ENCODE results near the gene TEDC1. TPM values are rescaled to one million over a fixed set of nuclear protein-coding genes. Genes with fewer than 3 reads are reported as not detected.

Gene TEDC1
- total RNA-seq, 4 donors from 2014 or later, result 0.97 to 4.2 (median 2.2) TPM

GRCh38 chr14:105500726-105501101 is 9.7 kb downstream of the TEDC1 start:
- Histone ChIP-seq H3K36me3 (no peaks in the 10 kb centered on the region), H3K27me3 (no peaks in the 10 kb centered on the region), H3K4me3 (no peak overlapping the region), H3K27ac (no peak overlapping the region), H3K4me1 (peaks cover 0 to 9% of the 10 kb centered on the region in 2 donors), H3K9me3 (no peaks in the 10 kb centered on the region)
- no peak for ATAC-seq
- no peak for DNase-seq
- intact Hi-C loops (cut with DNase I; ENCODE audit: low total_unique reads) (no loop called here), in situ Hi-C loops (cut with MboI; ENCODE audit: low sequenced_read_pairs in 4 of 4) (no loop called here)
- TF ChIP-seq CTCF (IDR thresholded peaks at IDR 0.05 in 4 of 5, conservative IDR thresholded peaks at IDR 0.05 in 1 of 5) (no peak), POLR2A (IDR thresholded peaks at IDR 0.05) (no peak)

GRCh38 chr14:105501504-105502291 is 10.7 kb downstream of the TEDC1 start:
- Histone ChIP-seq H3K27me3 (no peaks in the 10 kb centered on the region), H3K36me3 (no peaks in the 10 kb centered on the region), H3K9me3 (no peaks in the 10 kb centered on the region), H3K4me3 (no peak overlapping the region), H3K4me1 (no peaks in the 10 kb centered on the region), H3K27ac (no peak overlapping the region)
- DNase-seq, result no peak
- peak in 1 of 2 donors; percentile 21 for ATAC-seq
- TF ChIP-seq POLR2A (IDR thresholded peaks at IDR 0.05) (no peak), CTCF (IDR thresholded peaks at IDR 0.05 in 4 of 5, conservative IDR thresholded peaks at IDR 0.05 in 1 of 5) (no peak)
- intact Hi-C loops (cut with DNase I; ENCODE audit: low total_unique reads) (no loop called here), in situ Hi-C loops (cut with MboI; ENCODE audit: low sequenced_read_pairs in 4 of 4) (no loop called here)

GRCh38 chr14:105502446-105503295 is 11.6 kb downstream of the TEDC1 start:
- no peak overlapping the region for H3K27ac ChIP-seq
- in situ Hi-C loops (cut with MboI; ENCODE audit: low sequenced_read_pairs in 4 of 4) (no loop called here), intact Hi-C loops (cut with DNase I; ENCODE audit: low total_unique reads) (no loop called here)
- no peak for ATAC-seq
- no peaks in the 10 kb centered on the region for H3K4me1 ChIP-seq
- no peak for DNase-seq
- no peaks in the 10 kb centered on the region for H3K27me3 ChIP-seq
- no peak overlapping the region for H3K4me3 ChIP-seq
- no peaks in the 10 kb centered on the region for H3K36me3 ChIP-seq
- H3K9me3 ChIP-seq, result no peaks in the 10 kb centered on the region
- TF ChIP-seq CTCF (IDR thresholded peaks at IDR 0.05 in 4 of 5, conservative IDR thresholded peaks at IDR 0.05 in 1 of 5) (no peak), POLR2A (IDR thresholded peaks at IDR 0.05) (no peak)

GRCh38 chr14:105503296-105503640 is 12.2 kb downstream of the TEDC1 start:
- in situ Hi-C loops (cut with MboI; ENCODE audit: low sequenced_read_pairs in 4 of 4) (no loop called here), intact Hi-C loops (cut with DNase I; ENCODE audit: low total_unique reads) (no loop called here)
- H3K9me3 ChIP-seq, result no peaks in the 10 kb centered on the region
- TF ChIP-seq POLR2A (IDR thresholded peaks at IDR 0.05) (no peak), CTCF (IDR thresholded peaks at IDR 0.05 in 4 of 5, conservative IDR thresholded peaks at IDR 0.05 in 1 of 5) (no peak)
- H3K36me3 ChIP-seq, result no peaks in the 10 kb centered on the region
- no peaks in the 10 kb centered on the region for H3K27me3 ChIP-seq
- DNase-seq, result no peak
- H3K27ac ChIP-seq, result no peak overlapping the region
- no peak overlapping the region for H3K4me3 ChIP-seq
- no peak for ATAC-seq
- no peaks in the 10 kb centered on the region for H3K4me1 ChIP-seq

Measured in gastrocnemius medialis (tissue), 4 donors.